ENCODE data around the gene HIP1.
"Not testable (repeated sequence)": the region's sequence is repeated elsewhere in the genome, so short reads cannot be mapped to it uniquely, and the experiment has no call there.

HIP1 gene

GRCh38 chr7:75485355-75485978 is 253.3 kb downstream of the HIP1 start:
- DNase-seq = not testable (repeated sequence)
